HepG2 (cell line): ENCODE results near the gene KCNT2. TPM values are rescaled to one million over a fixed set of nuclear protein-coding genes. Genes with fewer than 3 reads are reported as not detected.

Source experiments
- ATAC-seq: fragments of 200-7000 bp; cut with Tn5 transposase; 3 replicates; pipeline ENCODE4 v1.9.1; 2020; ENCODE audit warnings: mild to moderate bottlenecking, moderate library complexity
- BruUV-seq: library from RNA; stranded (reverse); fragments of 400-500 nt; replicated peaks from 2 replicates; lab custom pipeline; 2021; lab: Mats Ljungman, UMichigan
- CTCF ChIA-PET: fragments of 300-600 bp; formaldehyde crosslinking; extraction: SDS; loops from one replicate; lab custom pipeline; 2021; ENCODE audit warnings: low total read pairs, inconsistent platforms, low intra/inter-chr PET ratio; lab: Yijun Ruan, JAX
- POLR2A ChIA-PET: fragments of 350-600 bp; sonication (Branson Sonifier 250); formaldehyde crosslinking; loops from one replicate; lab custom pipeline; 2020; ENCODE audit warnings: antibody characterized with exemption, inconsistent platforms; lab: Yijun Ruan, JAX
- DNase-seq: peaks from one replicate; pipeline ENCODE4 v3.0.0-alpha.2; 2015; ENCODE audit warnings: low spot score
- FAIRE-seq: peaks from 3 replicates; lab custom pipeline; 2011; peaks lifted over from hg19 to GRCh38; lab: Jason Lieb, UNC
- H2AFZ ChIP-seq: one replicate; pipeline ENCODE4 v1.6.1; 2011; ENCODE audit warnings: low read length, inconsistent platforms
- H3K27ac ChIP-seq: fragments of 300-600 bp; 3 replicates; pipeline ENCODE4 v1.8.0; 2011; ENCODE audit warnings: mixed run types, mild to moderate bottlenecking, mixed read lengths, low read length, inconsistent platforms; ENCODE audit not compliant: insufficient read depth; ENCODE audit errors: extremely low read length
- H3K27me3 ChIP-seq, 2 experiments: fragments of 200-600 bp in 1 of 2; 2 replicates in 1 of 2; 3 replicates in 1 of 2; pipeline versions ENCODE4 v1.6.0 to v1.8.0; 2011; ENCODE audit warnings: low read length in 2 of 2, mild to moderate bottlenecking in 2 of 2, moderate library complexity in 2 of 2, inconsistent platforms in 1 of 2; ENCODE audit not compliant: insufficient read depth in 2 of 2, control insufficient read depth in 1 of 2
- H3K36me3 ChIP-seq, 2 experiments: fragments of 200-600 bp in 1 of 2; replicated peaks in 1 of 2; 2 replicates in 1 of 2; 3 replicates in 1 of 2; pipeline versions ENCODE4 v1.5.1 to v1.8.0; 2011; ENCODE audit warnings: low read length in 2 of 2, inconsistent platforms in 1 of 2; ENCODE audit not compliant: insufficient read depth in 2 of 2, control insufficient read depth in 1 of 2
- H3K4me1 ChIP-seq: 2 replicates; pipeline ENCODE4 v1.5.1; 2012; ENCODE audit warnings: low read length, inconsistent platforms; ENCODE audit not compliant: insufficient read depth
- H3K4me2 ChIP-seq: 2 replicates; pipeline ENCODE4 v1.6.0; 2011; ENCODE audit warnings: low read depth, low read length, inconsistent platforms
- H3K4me3 ChIP-seq, 3 experiments: fragments of 200-600 bp in 1 of 3; sonication (generic), shearing (Covaris generic) in 1 of 3; replicated peaks in 1 of 3; 2 replicates each; pipeline ENCODE4 v1.5.1; 2011 to 2016; ENCODE audit warnings: low read length in 3 of 3, inconsistent platforms in 2 of 3, low read depth in 2 of 3, mild to moderate bottlenecking in 2 of 3, control low read depth in 1 of 3, mixed read lengths in 1 of 3; ENCODE audit not compliant: insufficient read depth in 1 of 3
- H3K79me2 ChIP-seq: one replicate; pipeline ENCODE4 v1.6.1; 2011; ENCODE audit warnings: low read length, inconsistent platforms; ENCODE audit not compliant: insufficient read depth
- H3K9ac ChIP-seq: 2 replicates; pipeline ENCODE4 v1.6.0; 2011; ENCODE audit warnings: mild to moderate bottlenecking, low read depth, low read length, inconsistent platforms; ENCODE audit not compliant: insufficient read depth
- H3K9me3 ChIP-seq: 2 replicates; pipeline ENCODE4 v1.5.1; 2012; ENCODE audit warnings: mild to moderate bottlenecking, low read length
- H4K20me1 ChIP-seq: 2 replicates; pipeline ENCODE4 v1.6.0; 2011; ENCODE audit warnings: inconsistent platforms, mild to moderate bottlenecking, low read length, moderate library complexity; ENCODE audit not compliant: insufficient read depth
- AKNA ChIP-seq: sonication (generic); formaldehyde crosslinking; IDR thresholded peaks from 2 replicates; pipeline ENCODE4 v1.4.0; 2020; ENCODE audit warnings: missing genetic modification reagents, borderline replicate concordance
- ATF4 ChIP-seq, 2 experiments: fragments of 450-650 bp in 1 of 2; sonication (generic) in 1 of 2; formaldehyde crosslinking; IDR thresholded peaks; 2 replicates each; pipeline versions ENCODE4 v1.5.0 to v1.8.0; 2020 to 2022; ENCODE audit warnings: mild to moderate bottlenecking in 1 of 2, missing genetic modification reagents in 1 of 2
- MLXIP ChIP-seq: sonication (generic); formaldehyde crosslinking; IDR thresholded peaks from 2 replicates; pipeline ENCODE4 v1.9.0; 2021; ENCODE audit warnings: missing genetic modification reagents, borderline replicate concordance
- MXD3 ChIP-seq: IDR thresholded peaks from 2 replicates; pipeline ENCODE4 v1.6.1; 2016; ENCODE audit warnings: mild to moderate bottlenecking, missing biosample characterization, missing genetic modification reagents
- SMAD1 ChIP-seq: sonication (generic); formaldehyde crosslinking; IDR thresholded peaks from 2 replicates; pipeline ENCODE4 v1.4.0; 2020; ENCODE audit warnings: missing genetic modification reagents, low read depth, mild to moderate bottlenecking, borderline replicate concordance
- ZFP90 ChIP-seq: sonication (generic); formaldehyde crosslinking; IDR thresholded peaks from 2 replicates; pipeline ENCODE4 v1.8.0; 2022; ENCODE audit warnings: missing genetic modification reagents, mild to moderate bottlenecking, inconsistent platforms, borderline replicate concordance
- ZNF34 ChIP-seq: sonication (generic); formaldehyde crosslinking; IDR thresholded peaks from 2 replicates; pipeline ENCODE4 v1.4.0; 2020; ENCODE audit warnings: mild to moderate bottlenecking, missing genetic modification reagents, borderline replicate concordance
- ZNF788 ChIP-seq: sonication (generic); formaldehyde crosslinking; IDR thresholded peaks from 2 replicates; pipeline ENCODE4 v1.5.0; 2020; ENCODE audit warnings: mild to moderate bottlenecking, missing genetic modification reagents, borderline replicate concordance
- WGBS: methylation state at CpG from one replicate; pipeline ENCODE4 v1.1.6; 2017; ENCODE audit warnings: low lambda C conversion rate; 5-methylcytosine and 5-hydroxymethylcytosine counted together
- in situ Hi-C: cut with HindIII; loops from 2 replicates; pipeline ENCODE4 v1.10.0; 2017; ENCODE audit warnings: low pct_unique_long_range_greater_than_20kb; ENCODE audit not compliant: extremely low pct_ligation_motif_present
- intact Hi-C: fragments of 100-400 bp; cut with micrococcal nuclease; formaldehyde crosslinking; loops from one replicate; pipeline ENCODE4 v1.10.0; 2022; ENCODE audit not compliant: unreplicated experiment
- polyA plus RNA-seq, 8 experiments: library from polyadenylated mRNA; depleted of rRNA in 3 of 8; stranded (reverse) in 7 of 8; unstranded in 1 of 8; fragments of >200 nt; fragmentation: Illumina TruSeq in 4 of 8; extraction: Trizol in 4 of 8; gene quantifications; 2 replicates each; pipeline versions ENCODE4 v1.2.1 to v1.2.3, GENCODE V29; 2011 to 2016; ENCODE audit warnings: low read depth in 4 of 8, missing spikeins in 1 of 8, mixed read lengths in 1 of 8; ENCODE audit not compliant: insufficient read depth in 1 of 8
- total RNA-seq, 5 experiments: library from RNA; depleted of rRNA; stranded (reverse); fragments of >200 nt; fragmentation: Illumina TruSeq; extraction: Trizol; gene quantifications; 2 replicates each; pipeline ENCODE4 v1.2.3, GENCODE V29; 2016; ENCODE audit warnings: low read depth in 1 of 5

KCNT2 gene
- total and polyA plus RNA-seq, 2 of the 13 experiments (the other 11 are each of a cell fraction or from before 2014, with no cell fraction given) = not detected

GRCh38 chr1:196412326-196412725 is 195.9 kb downstream of the KCNT2 start:
- FAIRE-seq = no peak
- no peaks in the 10 kb centered on the region for H3K36me3 ChIP-seq
- H3K79me2 ChIP-seq = no peaks in the 10 kb centered on the region
- TF ChIP-seq ZFP90 (CRISPR knock-in tag) (no peak), ATF4 (CRISPR knock-in tag; IDR thresholded peaks at IDR 0.05) (peak in 1 of 2 experiments; percentile 82; a peak in 2 of 4 replicates)
- H3K4me1 ChIP-seq = peaks cover 9% of the 10 kb centered on the region
- no peaks in the 10 kb centered on the region for H3K9me3 ChIP-seq
- no peaks in the 10 kb centered on the region for H3K27me3 ChIP-seq
- no peak for DNase-seq
- intact Hi-C loops (no loop called here), in situ Hi-C loops (no loop called here)
- H3K4me3 ChIP-seq = no peak overlapping the region
- CTCF ChIA-PET = no interaction called here
- no TSS peak for BruUV-seq
- ATAC-seq = no peak
- H2AFZ ChIP-seq = no peak overlapping the region
- no peak overlapping the region for H3K4me2 ChIP-seq
- no peak overlapping the region for H3K27ac ChIP-seq
- POLR2A ChIA-PET = no interaction called here
- WGBS = 17% methylated on average over 2 of the region's 2 CpGs
- H4K20me1 ChIP-seq = no peaks in the 10 kb centered on the region
- H3K9ac ChIP-seq = no peak overlapping the region

- CTCF ChIA-PET = no interaction called here
- H3K4me2 ChIP-seq = no peak overlapping the region
- no peak for FAIRE-seq
- H3K36me3 ChIP-seq = no peaks in the 10 kb centered on the region
- H3K27ac ChIP-seq = no peak overlapping the region
- no peak overlapping the region for H3K9ac ChIP-seq
- intact Hi-C loops (no loop called here), in situ Hi-C loops (no loop called here)
- no peak overlapping the region for H2AFZ ChIP-seq
- POLR2A ChIA-PET = no interaction called here
- no peaks in the 10 kb centered on the region for H3K9me3 ChIP-seq
- H4K20me1 ChIP-seq = no peaks in the 10 kb centered on the region
- H3K4me1 ChIP-seq = peaks cover 23% of the 10 kb centered on the region
- no peaks in the 10 kb centered on the region for H3K79me2 ChIP-seq
- BruUV-seq = no TSS peak
- no peaks in the 10 kb centered on the region for H3K27me3 ChIP-seq
- H3K4me3 ChIP-seq = no peak overlapping the region
- no peak for ATAC-seq
- no peak for DNase-seq
- TF ChIP-seq ZNF34 (CRISPR knock-in tag) (no peak), MXD3 (CRISPR knock-in tag) (no peak), MLXIP (CRISPR knock-in tag) (no peak), ZNF788 (no peak), SMAD1 (CRISPR knock-in tag) (no peak), AKNA (no peak)
These were observed 197.5 kb downstream of the KCNT2 start for GRCh38 chr1:196410768-196411167.
